ENCODE measurements around the gene CCDC157.
"Not testable (repeated sequence)": the region's sequence is repeated elsewhere in the genome, so short reads cannot be mapped to it uniquely, and the experiment has no call there.

Gene CCDC157

GRCh38 chr22:30392661-30393321 lies 36.0 kb downstream of the CCDC157 start:
- no peak for DNase-seq

- DNase-seq = no peak
Measured at GRCh38 chr22:30393322-30393680, 36.5 kb downstream of the CCDC157 start.

DNA sequence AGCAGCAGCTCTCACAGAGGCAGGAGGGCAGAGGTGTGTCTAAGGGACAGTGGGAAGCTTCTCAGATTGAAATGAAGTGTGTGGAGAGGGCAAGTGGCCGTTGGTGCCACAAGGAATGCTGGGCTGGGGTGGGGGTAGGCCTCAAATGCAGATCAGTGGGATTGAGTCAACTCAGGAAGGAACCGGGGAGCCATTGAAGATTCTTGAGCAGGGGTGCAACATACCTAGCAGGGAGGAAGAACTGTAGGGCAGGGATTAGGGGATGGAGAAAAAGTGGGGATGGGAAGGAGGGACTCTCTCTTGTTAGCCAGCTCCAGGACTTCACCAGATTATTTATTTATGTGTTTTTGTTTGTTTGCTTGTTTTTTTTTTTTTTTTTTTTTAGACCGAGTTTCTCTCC lies 37.1 kb downstream of the CCDC157 start:
- DNase-seq = no peak

GRCh38 chr22:30396871-30397655 lies 40.3 kb downstream of the CCDC157 start, which contains the start of gene SEC14L2:
SEC14L2 (plus strand) TSS chr22:30397018; CDS start chr22:30397117, 99 bp downstream.
- no peak for DNase-seq

DNA sequence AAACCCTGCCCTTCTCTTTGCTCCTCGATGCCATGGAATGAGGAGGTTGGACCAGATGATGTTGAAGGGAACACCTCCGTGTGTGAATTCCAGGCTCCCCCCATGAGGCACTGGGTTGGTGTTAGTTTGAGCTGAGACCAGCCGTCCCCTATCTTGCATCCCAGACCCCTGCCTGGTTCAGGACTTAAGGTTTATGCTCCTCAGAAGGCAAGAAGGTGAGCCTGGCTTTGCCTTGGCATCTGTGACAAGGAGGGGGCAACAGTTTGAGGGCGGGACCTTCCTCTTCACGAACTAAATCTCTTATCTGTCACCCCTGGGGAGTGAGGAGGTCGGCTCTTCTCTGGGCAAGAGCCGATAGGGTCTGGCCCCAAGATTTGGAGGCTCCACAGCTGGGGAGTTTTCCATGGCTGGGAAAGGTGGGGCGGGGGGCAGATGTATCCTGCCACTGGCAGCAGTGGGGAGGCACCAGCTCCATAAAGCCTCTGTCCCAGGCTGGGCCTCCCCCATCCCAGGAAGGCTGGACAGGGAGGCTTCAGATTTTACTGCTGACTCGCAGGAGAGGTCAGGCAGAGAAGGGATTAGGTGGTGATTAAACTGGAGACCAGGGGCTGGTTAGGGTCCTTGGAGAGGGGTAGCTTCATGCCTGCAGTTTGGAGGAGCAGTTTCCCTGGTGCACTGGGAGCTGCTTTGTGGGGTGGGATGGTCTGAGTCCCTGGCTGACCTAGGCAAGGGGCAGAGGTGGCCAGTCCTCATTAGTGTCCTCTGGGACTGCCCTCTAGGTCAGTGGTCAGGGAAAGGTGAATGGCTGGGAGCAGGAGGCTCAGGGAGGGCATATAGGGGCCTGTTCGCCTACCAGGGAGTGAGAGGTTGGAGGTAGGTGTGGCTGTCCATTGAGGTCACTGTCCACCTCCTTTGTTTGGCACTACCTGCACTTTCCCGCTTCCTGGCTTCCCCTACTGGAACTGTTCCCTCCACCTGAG lies 41.1 kb downstream of the CCDC157 start:
- DNase-seq = no peak

- peak; percentile 31 for DNase-seq
Measured at GRCh38 chr22:30398685-30399680, 42.2 kb downstream of the CCDC157 start.

GRCh38 chr22:30399718-30400117 lies 42.9 kb downstream of the CCDC157 start:
- DNase-seq = no peak

DNA sequence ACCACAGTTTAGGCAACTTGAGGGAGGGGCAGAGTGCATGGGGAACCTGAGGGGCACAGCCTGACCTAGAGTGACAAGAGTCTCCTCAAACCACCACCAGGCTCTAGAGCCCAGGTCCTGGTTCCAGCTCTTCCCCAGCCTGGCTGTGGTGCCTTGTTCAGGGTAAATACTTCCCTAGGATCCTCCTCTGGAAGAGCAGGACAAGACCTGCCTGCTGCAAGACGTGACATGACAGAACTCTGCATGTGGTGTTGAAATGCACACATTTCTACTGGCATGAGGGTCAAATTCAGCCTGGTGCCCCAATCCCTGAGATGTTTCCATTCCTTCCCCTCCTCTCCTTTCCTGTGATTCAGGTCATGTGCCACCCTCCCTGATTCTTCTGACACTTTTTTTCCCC lies 43.4 kb downstream of the CCDC157 start:
- no peak for DNase-seq

DNA sequence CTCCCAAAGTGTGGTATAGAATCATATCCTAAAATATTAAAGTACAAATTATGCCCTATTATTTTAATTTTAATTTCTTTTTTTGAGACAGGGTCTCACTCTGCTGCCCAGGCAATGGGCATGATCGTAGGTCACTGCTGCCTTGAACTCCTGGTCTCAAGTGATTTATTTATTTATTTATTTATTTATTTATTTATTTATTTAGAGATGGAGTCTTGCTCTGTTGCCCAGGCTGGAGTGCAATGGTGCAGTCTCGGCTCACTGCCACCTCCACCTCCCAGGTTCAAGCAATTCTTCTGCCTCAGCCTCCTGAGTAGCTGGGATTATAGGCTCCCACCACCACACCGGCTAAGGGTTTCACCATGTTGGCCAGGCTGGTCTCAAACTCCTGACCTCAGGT lies 44.2 kb downstream of the CCDC157 start:
- not testable (repeated sequence) for DNase-seq

GRCh38 chr22:30402028-30402765 lies 45.4 kb downstream of the CCDC157 start:
- DNase-seq = no peak

DNA sequence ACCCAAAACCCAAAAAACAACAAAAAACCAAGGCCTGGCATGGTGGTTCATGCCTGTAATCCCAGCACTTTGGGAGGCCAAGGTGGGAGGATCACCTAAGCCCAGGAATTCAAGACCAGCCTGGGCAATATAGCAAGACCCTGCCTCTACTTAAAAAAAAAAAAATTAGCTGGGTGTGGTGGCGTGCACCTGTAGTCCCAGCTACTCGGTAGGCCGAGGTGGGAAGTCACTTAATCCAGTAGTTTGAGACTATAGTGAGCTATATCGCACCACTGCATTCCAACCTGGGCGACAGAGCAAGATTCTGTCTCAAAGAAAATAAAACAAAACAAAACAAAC lies 45.9 kb downstream of the CCDC157 start:
- DNase-seq = not testable (repeated sequence)

DNA sequence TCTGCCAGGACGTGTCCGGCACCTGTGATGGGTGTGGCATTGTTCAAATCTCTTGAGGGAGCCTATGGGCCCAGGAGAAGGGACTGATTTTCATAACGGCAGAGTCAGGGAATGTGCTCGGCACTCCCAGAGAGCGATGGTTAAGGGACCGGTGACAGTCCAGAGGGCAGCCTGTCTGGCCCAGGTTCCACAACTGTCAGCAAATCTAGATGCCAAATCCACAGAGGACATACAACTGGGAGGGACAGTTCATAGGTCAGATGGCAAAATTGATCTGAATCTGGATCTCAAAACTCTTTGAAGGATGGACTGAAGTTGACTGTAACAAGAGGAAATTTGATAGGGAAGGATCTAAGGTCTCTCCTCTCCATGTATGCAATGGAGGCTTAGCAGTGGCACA lies 47.5 kb downstream of the CCDC157 start:
- DNase-seq = no peak

DNA sequence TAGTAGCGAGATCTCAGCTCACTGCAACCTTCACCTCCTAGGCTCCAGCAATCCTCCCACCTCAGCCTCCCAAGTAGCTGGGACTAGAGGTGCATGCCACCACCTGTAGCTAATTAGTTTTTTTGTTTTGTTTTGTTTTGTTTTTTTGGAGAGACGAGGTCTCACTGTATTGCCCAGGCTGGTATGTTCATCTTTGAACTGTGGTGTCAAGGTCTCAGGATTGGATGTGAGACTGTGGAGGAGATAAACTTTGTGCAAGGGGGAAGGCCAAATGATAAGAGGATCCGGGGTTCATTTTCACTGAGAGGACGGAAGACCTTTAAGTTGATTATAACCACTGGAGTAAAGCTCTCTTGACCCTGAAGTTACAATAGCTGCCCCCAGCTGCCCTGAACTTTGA lies 48.9 kb downstream of the CCDC157 start:
- DNase-seq = no peak

GRCh38 chr22:30406400-30406799 lies 49.6 kb downstream of the CCDC157 start:
- no peak for DNase-seq

DNA sequence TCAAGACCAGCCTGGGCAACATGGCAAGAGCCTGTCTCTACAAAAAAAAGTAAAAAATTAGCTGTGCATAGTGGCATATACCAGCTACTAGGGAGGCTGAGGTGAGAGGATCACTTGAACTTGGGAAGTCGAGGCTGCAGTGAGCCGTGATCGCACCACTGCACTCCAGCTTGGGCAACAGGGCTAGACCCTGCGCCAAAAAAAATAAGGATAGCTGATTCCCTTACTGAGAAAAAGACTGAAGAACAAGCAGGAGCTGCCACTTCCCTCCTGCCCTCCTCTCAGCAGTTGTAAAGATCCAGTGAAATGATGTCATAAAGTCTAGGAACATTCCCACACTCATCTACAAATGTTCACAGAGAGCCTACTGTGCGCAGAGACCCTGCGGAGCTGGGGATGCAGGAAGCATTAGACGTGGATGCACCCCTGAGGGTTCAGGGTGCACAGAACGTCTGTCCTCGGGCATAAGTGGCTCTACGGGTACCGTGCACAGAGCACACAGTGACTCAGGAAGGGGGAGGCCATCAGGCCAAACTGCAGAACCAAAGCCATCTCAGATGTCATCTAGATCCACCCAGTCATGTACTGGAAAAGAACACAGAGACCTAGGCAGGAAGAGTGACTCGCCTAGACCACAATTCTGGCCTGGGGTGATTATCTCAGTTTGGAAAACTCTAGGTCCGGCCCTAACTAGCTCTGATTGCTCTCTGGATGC lies 51.7 kb downstream of the CCDC157 start:
- no peak for DNase-seq

- DNase-seq = no peak
Measured at GRCh38 chr22:30411780-30412179, 55.0 kb downstream of the CCDC157 start.

GRCh38 chr22:30413001-30413400 lies 56.2 kb downstream of the CCDC157 start:
- DNase-seq = no peak

GRCh38 chr22:30413745-30414524 lies 57.1 kb downstream of the CCDC157 start:
- no peak for DNase-seq

GRCh38 chr22:30414525-30415047 lies 57.8 kb downstream of the CCDC157 start:
- DNase-seq = no peak

GRCh38 chr22:30416403-30416802 lies 59.6 kb downstream of the CCDC157 start:
- no peak for DNase-seq

Measured in NCI-H226 (cell line).